NCI-H2107 treated with DMSO at 0.1 percent for 48 hours (cell line): ENCODE data around the gene FAM53C.
"Not testable (repeated sequence)": the region's sequence is repeated elsewhere in the genome, so short reads cannot be mapped to it uniquely, and the experiment has no call there.

Experiments
- DNase-seq: peaks from one replicate; lab custom pipeline; 2025; ENCODE audit not compliant: unreplicated experiment; lab: John Stamatoyannopoulos, UW

FAM53C gene

GRCh38 chr5:138389911-138390310, 51.8 kb downstream of the FAM53C start:
- not testable (repeated sequence) for DNase-seq

- no peak for DNase-seq
Observed at GRCh38 chr5:138391859-138392386, 53.9 kb downstream of the FAM53C start.
